GM12892 (cell line): ENCODE measurements around the gene AP1S3.
A peak's percentile ranks its signal among the peaks of the same experiment; 100 is the strongest.
"Not testable (repeated sequence)": the region's sequence is repeated elsewhere in the genome, so short reads cannot be mapped to it uniquely, and the experiment has no call there.

ENCODE experiments used
- DNase-seq: peaks from one replicate; pipeline ENCODE4 v3.0.0; 2011; ENCODE audit not compliant: insufficient read length
- FAIRE-seq: peaks from 2 replicates; lab custom pipeline; 2011; peaks lifted over from hg19 to GRCh38; lab: Jason Lieb, UNC
- POLR2A ChIP-seq: IDR thresholded peaks from 2 replicates; pipeline ENCODE4 v1.6.1; 2011; ENCODE audit warnings: low read depth, low read length, control low read depth
- POLR2AphosphoS5 ChIP-seq: IDR thresholded peaks from 2 replicates; pipeline ENCODE4 v1.6.1; 2011; ENCODE audit warnings: low read depth, low read length, control low read depth
- TAF1 ChIP-seq: IDR thresholded peaks from 2 replicates; pipeline ENCODE4 v1.6.1; 2011; ENCODE audit warnings: low read depth, mild to moderate bottlenecking, control low read depth, low read length, borderline replicate concordance

Gene AP1S3

DNA sequence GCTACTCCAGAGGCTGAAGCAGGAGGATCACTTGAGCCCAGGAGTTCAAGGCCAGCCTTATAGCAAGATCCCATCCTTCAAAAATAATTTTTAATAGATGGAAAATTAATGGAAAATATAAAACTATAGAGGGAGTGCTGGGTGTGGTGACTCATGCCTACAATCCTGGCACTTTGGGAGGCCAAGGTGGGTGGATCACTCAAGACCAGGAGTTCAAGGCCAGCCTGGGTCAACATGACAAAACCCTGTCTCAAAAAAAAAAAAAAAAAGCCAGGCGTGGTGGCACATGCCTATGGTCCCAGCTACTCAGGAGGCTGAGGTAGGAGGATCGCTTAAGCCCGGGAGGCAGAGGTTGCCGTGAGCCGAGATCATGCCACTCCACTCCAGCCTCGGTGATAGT lies 48.0 kb downstream of the AP1S3 start:
- FAIRE-seq (no peak), DNase-seq (no peak)
- no peak for TF ChIP-seq POLR2AphosphoS5
- no peak for TF ChIP-seq POLR2A

DNA sequence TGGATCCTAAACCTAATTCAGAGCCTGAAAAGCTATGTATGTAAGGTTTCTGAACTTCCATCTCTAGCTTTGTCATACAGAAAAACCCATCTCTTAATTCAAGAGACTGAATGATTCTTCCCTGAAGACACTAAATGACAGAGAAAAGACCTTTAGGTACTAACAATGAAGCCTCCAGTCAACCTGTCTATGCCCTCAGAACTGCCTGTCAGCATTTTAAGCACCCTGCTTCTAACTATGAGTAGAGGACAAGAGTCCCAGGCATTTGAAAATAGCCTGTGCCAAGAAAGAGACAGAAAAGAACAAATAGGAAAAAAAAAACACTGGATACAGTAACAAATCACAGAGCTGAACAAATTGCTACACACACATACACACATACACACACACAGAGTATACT lies 48.6 kb downstream of the AP1S3 start:
- no peak for TF ChIP-seq POLR2A
- TF ChIP-seq POLR2AphosphoS5, result no peak
- TF ChIP-seq TAF1, result no peak
- no peak for DNase-seq
- FAIRE-seq, result no peak

DNA sequence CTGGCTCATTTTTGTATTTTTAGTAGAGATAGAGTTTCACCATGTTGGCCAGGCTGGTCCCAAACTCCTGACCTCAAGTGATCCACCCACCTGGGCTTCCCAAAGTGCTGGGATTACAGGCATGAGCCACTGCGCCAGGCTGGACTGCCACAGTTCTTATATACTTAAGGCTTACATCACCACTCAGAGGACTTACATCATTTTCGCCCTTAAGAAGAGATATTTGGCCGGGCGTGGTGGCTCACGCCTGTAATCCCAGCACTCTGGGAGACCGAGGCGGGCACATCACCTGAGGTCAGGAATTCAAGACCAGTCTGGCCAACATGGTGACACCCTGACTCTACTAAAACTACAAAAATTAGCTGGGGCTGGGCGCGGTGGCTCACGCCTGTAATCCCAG lies 49.3 kb downstream of the AP1S3 start:
- not testable (repeated sequence) for DNase-seq, FAIRE-seq

DNA sequence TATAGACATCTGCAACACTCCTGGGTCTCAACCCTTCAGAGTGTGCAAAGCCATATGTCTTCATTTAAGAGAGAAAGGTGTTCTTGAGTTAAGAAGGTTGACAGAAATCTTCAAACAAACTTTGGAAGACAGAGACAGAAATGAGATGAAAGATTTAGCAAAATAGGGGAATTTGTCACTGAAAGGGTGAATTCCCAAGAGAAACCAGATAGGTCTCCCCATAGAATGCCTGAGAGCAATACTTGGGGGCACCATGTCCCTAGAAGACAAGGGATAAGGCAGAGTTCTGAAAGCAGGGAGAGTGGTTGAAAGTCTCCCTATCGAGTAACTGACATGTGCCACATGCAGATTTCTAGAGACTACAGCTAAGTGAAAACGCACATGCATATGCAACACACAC lies 50.0 kb downstream of the AP1S3 start:
- FAIRE-seq (no peak), DNase-seq (no peak)
- no peak for TF ChIP-seq POLR2AphosphoS5
- TF ChIP-seq POLR2A, result no peak
- TF ChIP-seq TAF1, result no peak

DNA sequence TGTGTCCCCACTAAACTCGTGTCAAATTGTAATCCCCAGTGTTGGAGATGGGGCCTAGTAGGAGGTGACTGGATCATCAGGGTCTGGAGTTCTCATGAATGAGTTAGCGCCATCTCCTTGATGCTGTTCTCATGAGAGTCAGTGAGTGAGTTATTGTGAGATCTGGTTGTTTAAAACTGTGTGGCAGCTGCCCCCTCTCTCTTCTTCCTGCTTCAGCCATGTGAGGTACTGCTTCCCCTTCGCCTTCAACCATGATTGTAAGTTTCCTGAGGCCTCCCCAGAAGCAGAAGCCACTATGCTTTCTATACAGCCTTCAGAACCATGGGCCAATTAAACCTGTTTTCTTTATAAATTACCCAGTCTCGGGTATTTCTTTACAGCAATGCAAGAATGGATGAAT lies 50.4 kb downstream of the AP1S3 start:
- peak; percentile 36 for FAIRE-seq
- DNase-seq, result no peak
- TF ChIP-seq POLR2A, result no peak

DNA sequence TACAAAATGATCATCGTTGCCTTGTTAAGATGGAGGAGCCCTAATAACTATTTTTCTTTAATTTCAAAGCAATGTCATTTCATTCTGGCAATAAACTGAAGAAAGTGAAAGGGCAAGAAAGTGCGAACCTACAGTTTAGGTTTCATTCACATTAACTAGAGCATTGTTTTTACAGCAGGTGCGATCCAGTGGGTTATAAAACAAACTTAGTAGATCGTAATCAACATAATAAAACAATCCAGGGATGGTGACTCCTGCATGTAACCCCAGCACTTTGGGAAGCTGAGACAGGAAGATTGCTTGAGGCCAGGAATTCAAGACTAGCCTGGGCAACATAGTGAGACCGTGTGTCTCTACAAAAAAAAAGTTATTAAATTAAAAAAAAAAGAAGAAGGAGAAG lies 51.1 kb downstream of the AP1S3 start:
- TF ChIP-seq TAF1 (no peak), POLR2AphosphoS5 (no peak), POLR2A (no peak)
- no peak for FAIRE-seq
- no peak for DNase-seq

DNA sequence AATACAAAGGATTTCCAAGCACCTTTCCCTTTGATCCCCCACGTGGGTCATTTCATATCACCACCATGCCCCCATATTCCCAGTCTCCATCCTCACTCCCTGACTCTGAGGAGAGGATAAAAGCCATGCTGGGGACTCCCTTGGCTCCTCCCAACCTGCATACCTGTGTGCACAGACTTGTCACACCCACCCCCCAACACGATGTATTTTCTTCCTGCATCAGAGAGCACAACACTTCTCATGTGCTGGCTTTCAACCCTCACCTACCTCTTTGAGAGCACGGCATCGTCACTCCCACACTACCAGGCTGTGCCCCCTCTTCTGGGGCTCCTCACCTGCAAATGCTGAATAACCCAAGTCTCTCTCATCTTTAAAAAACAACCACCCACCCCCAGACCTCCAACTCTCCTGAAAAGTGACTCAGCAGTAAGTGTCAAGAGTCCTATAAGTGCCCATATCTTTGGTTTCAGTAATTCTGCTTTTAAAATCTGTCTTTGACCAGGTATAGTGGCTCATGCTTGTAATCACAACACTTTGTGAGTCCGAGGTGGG lies 53.1 kb downstream of the AP1S3 start:
- no peak for FAIRE-seq
- TF ChIP-seq TAF1 (no peak), POLR2A (no peak), POLR2AphosphoS5 (no peak)

DNA sequence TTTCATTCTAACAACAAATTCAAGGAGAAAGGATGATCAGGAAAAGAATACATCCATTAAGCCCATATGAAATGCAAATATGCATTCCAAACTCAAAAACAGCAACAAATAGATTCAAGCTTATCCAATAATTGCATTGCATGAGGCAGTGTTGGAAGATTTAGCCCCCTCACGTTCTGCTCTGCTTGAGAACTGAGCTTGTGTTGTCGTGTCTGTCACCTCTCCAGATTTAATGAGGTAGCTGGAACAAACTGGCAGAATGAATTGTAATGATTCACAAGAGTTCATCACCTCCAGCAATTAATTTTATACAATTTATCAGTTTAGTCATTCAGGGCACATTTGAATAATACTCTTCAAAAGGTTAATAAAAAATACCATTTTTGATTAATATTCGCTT lies 54.8 kb downstream of the AP1S3 start:
- TF ChIP-seq POLR2A (no peak), TAF1 (no peak), POLR2AphosphoS5 (no peak)
- DNase-seq (no peak), FAIRE-seq (no peak)

More for the DNA sequence above, 53.1 kb downstream of the AP1S3 start:
- no peak for DNase-seq

DNA sequence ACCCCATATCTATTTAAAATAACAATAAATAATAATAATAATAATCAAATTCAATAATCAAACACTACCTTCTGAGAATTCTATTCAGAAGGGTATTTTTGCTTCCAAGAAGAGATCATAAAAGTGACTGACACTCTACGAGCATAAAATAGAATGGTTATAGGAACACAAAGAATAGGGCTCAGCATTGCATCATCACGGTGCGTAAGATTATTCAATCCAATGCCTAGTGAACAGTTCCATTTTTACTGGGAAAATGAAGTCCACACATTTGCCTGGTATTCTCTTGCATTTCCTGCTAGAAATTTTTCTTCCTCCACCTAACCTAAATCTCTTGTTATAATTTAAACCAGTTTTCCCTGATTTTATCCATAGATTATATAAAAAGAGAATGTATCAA lies 55.8 kb downstream of the AP1S3 start:
- no peak for DNase-seq
- TF ChIP-seq TAF1 (no peak), POLR2AphosphoS5 (no peak), POLR2A (no peak)
- no peak for FAIRE-seq

DNA sequence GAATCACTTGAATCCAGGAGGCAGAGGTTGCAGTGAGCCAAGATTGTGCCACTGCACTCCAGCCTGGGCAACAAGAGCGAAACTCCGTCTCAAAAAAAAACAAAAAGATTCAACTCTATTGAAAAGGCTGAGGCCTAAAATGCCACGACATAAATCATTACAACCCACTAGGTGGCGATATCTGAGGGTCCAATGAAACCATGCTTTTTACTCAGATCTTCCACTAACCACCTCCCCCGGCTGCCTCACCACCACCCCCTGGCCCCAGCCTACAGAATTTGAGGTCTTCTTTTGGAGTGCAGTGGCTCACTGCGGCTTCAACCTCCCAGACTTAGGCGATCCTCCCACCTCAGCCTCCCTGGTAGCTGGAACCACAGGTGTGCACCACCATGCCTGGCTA lies 57.5 kb downstream of the AP1S3 start:
- DNase-seq (peak; percentile 35), FAIRE-seq (no peak)
- TF ChIP-seq TAF1 (no peak), POLR2AphosphoS5 (no peak), POLR2A (no peak)

DNA sequence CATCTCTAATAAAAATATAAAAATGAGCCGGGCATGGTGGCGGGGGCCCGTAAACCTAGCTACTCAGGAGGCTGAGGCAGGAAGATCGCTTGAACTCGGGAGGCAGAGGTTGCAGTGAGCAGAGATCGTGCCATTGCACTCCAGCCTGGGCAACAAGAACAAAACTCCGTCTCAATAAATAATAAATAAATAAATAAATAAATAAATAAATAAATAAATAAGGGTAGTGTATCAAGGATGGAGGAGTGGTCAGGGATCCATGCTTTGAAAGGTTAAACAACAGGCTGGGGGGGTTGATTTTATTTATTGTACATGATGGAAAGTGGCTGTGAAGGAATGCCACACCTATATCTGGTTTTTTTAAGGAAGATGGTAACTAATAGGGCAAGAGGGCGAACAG lies 63.2 kb downstream of the AP1S3 start:
- no peak for FAIRE-seq
- no peak for DNase-seq
- no peak for TF ChIP-seq TAF1
- TF ChIP-seq POLR2A, result no peak
- TF ChIP-seq POLR2AphosphoS5, result no peak

DNA sequence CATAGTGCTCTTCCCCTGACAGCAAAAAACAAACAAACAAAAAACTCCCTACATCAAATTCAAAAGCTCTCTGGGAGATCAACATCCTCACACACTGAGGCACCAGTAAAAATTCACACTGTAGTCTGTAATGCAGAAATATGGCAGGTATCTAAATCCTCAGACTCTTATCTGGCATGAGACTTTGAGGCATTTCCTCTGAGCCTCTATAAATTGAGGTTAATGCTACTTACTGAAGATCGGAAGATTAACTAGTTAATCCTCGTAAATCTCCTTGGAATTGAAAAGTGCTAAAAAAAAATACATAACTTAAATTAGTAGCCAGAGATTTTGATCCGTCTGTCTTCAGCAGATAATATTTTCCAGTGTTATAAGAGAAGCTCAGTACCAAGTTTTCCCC lies 65.0 kb downstream of the AP1S3 start:
- no peak for FAIRE-seq
- DNase-seq, result no peak
- no peak for TF ChIP-seq POLR2A

DNA sequence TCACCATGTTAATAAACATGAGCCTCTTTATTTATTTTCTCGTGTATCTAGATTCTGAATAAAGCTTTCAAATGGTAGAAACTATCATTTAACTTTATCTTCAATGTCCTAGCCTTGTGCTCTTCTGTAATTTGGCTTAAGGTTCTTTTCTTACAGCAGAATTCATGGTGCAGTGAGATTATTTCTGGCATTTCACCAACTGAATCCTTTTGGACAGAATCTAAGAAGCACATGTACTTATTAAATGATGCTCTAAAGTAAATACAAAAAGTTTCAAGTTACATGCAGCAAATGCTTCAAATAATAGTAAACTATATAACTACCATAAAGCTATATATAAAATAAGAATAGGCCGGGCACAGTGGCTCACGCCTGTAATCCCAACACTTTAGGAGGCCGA lies 65.9 kb downstream of the AP1S3 start:
- TF ChIP-seq POLR2AphosphoS5 (no peak), POLR2A (no peak), TAF1 (no peak)
- FAIRE-seq (no peak), DNase-seq (no peak)

DNA sequence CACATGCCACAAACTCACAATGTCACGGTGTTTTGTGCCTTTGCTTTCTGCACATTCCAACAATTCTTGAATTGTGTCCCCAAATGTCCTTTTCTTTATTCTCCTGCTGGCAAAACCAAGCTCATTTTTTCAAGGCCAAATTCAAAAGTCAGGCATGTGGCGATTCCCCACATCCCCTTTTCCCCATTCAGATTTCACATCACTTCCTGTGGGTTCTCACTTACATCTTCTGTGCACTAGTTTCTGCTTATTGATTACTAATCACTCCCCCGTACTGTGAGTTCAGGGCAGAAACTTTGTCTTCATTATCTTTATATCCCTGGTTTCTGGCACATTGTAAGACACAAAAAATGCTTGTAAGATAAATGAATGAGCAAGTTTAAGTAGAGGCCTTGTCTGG lies 69.2 kb downstream of the AP1S3 start:
- DNase-seq (no peak), FAIRE-seq (no peak)
- no peak for TF ChIP-seq POLR2AphosphoS5
- no peak for TF ChIP-seq POLR2A
- TF ChIP-seq TAF1, result no peak
